Naive thymus-derived CD4-positive, alpha-beta T cell (primary cell): ENCODE measurements around the gene AGMO. TPM values are rescaled to one million over a fixed set of nuclear protein-coding genes. Genes with fewer than 3 reads are reported as not detected.

Experiments
- ATAC-seq: fragments of 150-1000 bp; cut with Tn5 transposase; 2 replicates; pipeline ENCODE4 v1.10.0; 2021; ENCODE audit warnings: mild to moderate bottlenecking, moderate library complexity
- CTCF ChIA-PET: fragments of 350-600 bp; sonication (Branson Sonifier 250); formaldehyde crosslinking; loops from one replicate; lab custom pipeline; 2021; ENCODE audit warnings: antibody characterized with exemption; lab: Charles Lee
- POLR2A ChIA-PET: fragments of 350-600 bp; sonication (Branson Sonifier 250); formaldehyde crosslinking; loops from one replicate; lab custom pipeline; 2021; ENCODE audit warnings: antibody characterized with exemption, inconsistent platforms; lab: Charles Lee
- DNase-seq, 9 donors: peaks; one replicate each; pipeline versions ENCODE4 v3.0.0 to v3.0.0-alpha.2; 2020 to 2022; ENCODE audit warnings: mixed read lengths in 1 of 9
- H3K27ac ChIP-seq: one replicate; pipeline ENCODE4 v1.7.0; 2013; ENCODE audit warnings: mild to moderate bottlenecking, low read depth, low read length, moderate library complexity
- H3K27me3 ChIP-seq, 2 donors: one replicate each; pipeline ENCODE4 v1.7.0; 2013; ENCODE audit warnings: low read length in 2 of 2, mild to moderate bottlenecking in 2 of 2, moderate library complexity in 2 of 2; ENCODE audit not compliant: control insufficient read depth in 2 of 2, insufficient read depth in 2 of 2
- H3K36me3 ChIP-seq, 3 experiments: 1 replicate in 2 of 3; 2 replicates in 1 of 3; pipeline ENCODE4 v1.7.0; 2013; ENCODE audit warnings: low read length in 3 of 3, mild to moderate bottlenecking in 3 of 3, moderate library complexity in 1 of 3; ENCODE audit not compliant: insufficient read depth in 3 of 3, control insufficient read depth in 2 of 3
- H3K4me1 ChIP-seq, 2 donors: one replicate each; pipeline ENCODE4 v1.7.0; 2013; ENCODE audit warnings: low read length in 2 of 2, mild to moderate bottlenecking in 2 of 2, moderate library complexity in 1 of 2; ENCODE audit not compliant: control insufficient read depth in 2 of 2, insufficient read depth in 2 of 2
- H3K4me3 ChIP-seq: 2 replicates; pipeline ENCODE4 v1.7.0; 2013; ENCODE audit warnings: mild to moderate bottlenecking, low read length
- H3K9me3 ChIP-seq, 3 experiments: 1 replicate in 2 of 3; 2 replicates in 1 of 3; pipeline ENCODE4 v1.7.0; 2013; ENCODE audit warnings: low read length in 3 of 3; ENCODE audit not compliant: control insufficient read depth in 2 of 3
- H3K27ac Mint-ChIP-seq, 9 donors: one replicate each; pipeline ENCODE4 v1.8.0; 2020 to 2022; ENCODE audit warnings: mixed read lengths in 9 of 9, mild to moderate bottlenecking in 8 of 9, moderate library complexity in 5 of 9, inconsistent platforms in 2 of 9
- H3K27me3 Mint-ChIP-seq, 5 donors: one replicate each; pipeline ENCODE4 v1.8.0; 2021 to 2022; ENCODE audit warnings: mixed read lengths in 5 of 5, mild to moderate bottlenecking in 1 of 5
- H3K36me3 Mint-ChIP-seq, 5 donors: one replicate each; pipeline ENCODE4 v1.8.0; 2020 to 2022; ENCODE audit warnings: mixed read lengths in 5 of 5, mild to moderate bottlenecking in 3 of 5, inconsistent platforms in 1 of 5
- H3K4me1 Mint-ChIP-seq, 7 donors: one replicate each; pipeline ENCODE4 v1.8.0; 2020 to 2022; ENCODE audit warnings: mixed read lengths in 7 of 7, mild to moderate bottlenecking in 3 of 7, inconsistent platforms in 1 of 7
- H3K4me3 Mint-ChIP-seq, 10 donors: one replicate each; pipeline ENCODE4 v1.8.0; 2020 to 2022; ENCODE audit warnings: mild to moderate bottlenecking in 10 of 10, mixed read lengths in 10 of 10, moderate library complexity in 6 of 10, inconsistent platforms in 2 of 10
- H3K9me3 Mint-ChIP-seq, 11 donors: one replicate each; pipeline ENCODE4 v1.8.0; 2020 to 2022; ENCODE audit warnings: mixed read lengths in 11 of 11, mild to moderate bottlenecking in 4 of 11, inconsistent platforms in 1 of 11, moderate library complexity in 1 of 11
- intact Hi-C, 2 donors: fragments of 100-400 bp; cut with micrococcal nuclease; formaldehyde crosslinking; loops; one replicate each; pipeline ENCODE4 v1.15.1; 2023
- polyA plus RNA-seq, 2 donors: library from polyadenylated mRNA; unstranded; fragments of 300-500 nt; fragmentation: Illumina TruSeq; gene quantifications; one replicate each; pipeline ENCODE4 v1.2.3, GENCODE V29; 2021
- total RNA-seq, 6 experiments: library from RNA in 5 of 6; stranded (reverse) in 5 of 6; gene quantifications; 1 replicate in 5 of 6; 2 replicates in 1 of 6; pipeline ENCODE4 v1.2.3 and lab custom pipeline; 2021 to 2026

Gene AGMO
- total and polyA plus RNA-seq, 7 experiments from 2014 or later = not detected

DNA sequence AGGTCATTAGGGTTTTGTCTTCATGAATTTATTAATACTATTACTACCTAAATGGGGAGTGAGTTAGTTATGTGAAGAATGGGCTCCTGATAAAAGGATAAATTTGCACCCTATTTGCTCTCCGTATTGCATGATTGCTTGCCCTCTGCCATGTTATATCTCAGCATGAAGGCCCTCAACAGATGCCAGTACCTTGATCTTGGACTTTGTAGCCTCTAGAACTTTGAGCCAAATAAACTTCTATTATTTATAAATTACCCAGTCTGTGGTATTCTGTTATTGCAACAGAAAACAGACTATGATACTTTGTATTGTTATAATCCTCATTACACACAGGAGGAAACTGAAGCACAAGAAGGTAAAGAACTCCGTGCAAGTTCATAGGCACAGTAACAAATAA is 150.8 kb downstream of the AGMO start:
- Mint-ChIP-seq H3K4me3 (no peak overlapping the region), H3K36me3 (no peaks in the 10 kb centered on the region), H3K27ac (no peak overlapping the region), H3K4me1 (no peaks in the 10 kb centered on the region), H3K27me3 (no peaks in the 10 kb centered on the region), H3K9me3 (peaks cover 0 to 12% (median 4%) of the 10 kb centered on the region in 11 donors)
- Histone ChIP-seq H3K27me3 (no peaks in the 10 kb centered on the region), H3K27ac (no peak overlapping the region), H3K4me1 (no peaks in the 10 kb centered on the region), H3K36me3 (no peaks in the 10 kb centered on the region), H3K9me3 (no peaks in the 10 kb centered on the region), H3K4me3 (no peak overlapping the region)
- ATAC-seq = no peak
- DNase-seq = no peak
- ChIA-PET POLR2A (no interaction called here), CTCF (no interaction called here)
- intact Hi-C loops = no loop called here

DNA sequence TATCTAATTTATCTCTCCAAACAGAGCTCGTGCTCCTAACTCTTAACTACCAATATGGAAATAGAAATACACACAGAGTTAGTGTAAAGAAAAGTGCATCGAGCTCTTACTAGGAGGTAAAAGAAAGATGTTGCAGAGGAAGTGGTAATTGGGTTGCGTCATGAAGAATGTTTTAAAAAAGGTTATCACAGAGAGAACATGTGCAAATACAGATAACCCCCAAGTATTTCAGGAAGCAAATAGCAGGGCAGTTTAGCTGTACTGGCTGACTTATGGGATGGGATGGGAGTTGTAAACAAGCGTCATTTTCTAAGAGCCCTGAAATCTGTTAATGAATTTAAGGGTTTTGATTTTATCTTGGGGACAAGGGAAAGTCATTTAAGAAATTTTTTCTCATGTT is 153.9 kb downstream of the AGMO start:
- H3K27me3 Mint-ChIP-seq = no peaks in the 10 kb centered on the region
- H3K36me3 Mint-ChIP-seq = no peaks in the 10 kb centered on the region
- Histone ChIP-seq H3K27ac (no peak overlapping the region), H3K4me3 (no peak overlapping the region), H3K9me3 (no peaks in the 10 kb centered on the region), H3K36me3 (no peaks in the 10 kb centered on the region), H3K27me3 (no peaks in the 10 kb centered on the region), H3K4me1 (no peaks in the 10 kb centered on the region)
- POLR2A ChIA-PET = no interaction called here
- intact Hi-C loops = no loop called here
- H3K9me3 Mint-ChIP-seq = peaks cover 0 to 17% (median 0%) of the 10 kb centered on the region in 11 donors
- no peaks in the 10 kb centered on the region for H3K4me1 Mint-ChIP-seq
- no peak overlapping the region for H3K27ac Mint-ChIP-seq
- peak; percentile 50 for ATAC-seq
- DNase-seq = no peak
- CTCF ChIA-PET = no interaction called here
- no peak overlapping the region for H3K4me3 Mint-ChIP-seq

DNA sequence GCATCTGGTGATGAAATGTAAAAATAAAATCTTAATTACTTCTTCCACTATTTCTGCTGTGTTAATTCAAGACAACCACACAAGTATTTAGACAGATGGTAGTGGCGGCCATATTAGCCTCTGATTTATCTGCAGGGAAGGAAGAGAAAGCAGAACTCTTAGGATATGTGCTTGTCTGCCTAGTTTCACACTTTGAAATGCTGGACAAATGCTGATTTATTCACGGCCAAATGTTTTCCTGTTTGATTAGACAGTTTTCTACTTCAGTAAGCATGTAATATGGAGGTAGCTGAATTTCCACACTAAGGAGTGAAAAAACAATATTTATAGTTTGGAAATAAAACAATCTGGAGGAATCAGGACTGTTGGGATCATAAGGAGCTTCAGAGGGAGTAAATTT is 158.1 kb downstream of the AGMO start:
- Histone ChIP-seq H3K4me1 (no peaks in the 10 kb centered on the region), H3K4me3 (no peak overlapping the region), H3K9me3 (no peaks in the 10 kb centered on the region), H3K36me3 (no peaks in the 10 kb centered on the region), H3K27me3 (no peaks in the 10 kb centered on the region), H3K27ac (no peak overlapping the region)
- Mint-ChIP-seq H3K36me3 (no peaks in the 10 kb centered on the region), H3K9me3 (peaks cover 0 to 28% (median 2%) of the 10 kb centered on the region in 11 donors), H3K27ac (no peak overlapping the region), H3K4me1 (no peaks in the 10 kb centered on the region), H3K4me3 (no peak overlapping the region), H3K27me3 (no peaks in the 10 kb centered on the region)
- DNase-seq (no peak), ATAC-seq (no peak)
- intact Hi-C loops = no loop called here
- ChIA-PET CTCF (no interaction called here), POLR2A (no interaction called here)

DNA sequence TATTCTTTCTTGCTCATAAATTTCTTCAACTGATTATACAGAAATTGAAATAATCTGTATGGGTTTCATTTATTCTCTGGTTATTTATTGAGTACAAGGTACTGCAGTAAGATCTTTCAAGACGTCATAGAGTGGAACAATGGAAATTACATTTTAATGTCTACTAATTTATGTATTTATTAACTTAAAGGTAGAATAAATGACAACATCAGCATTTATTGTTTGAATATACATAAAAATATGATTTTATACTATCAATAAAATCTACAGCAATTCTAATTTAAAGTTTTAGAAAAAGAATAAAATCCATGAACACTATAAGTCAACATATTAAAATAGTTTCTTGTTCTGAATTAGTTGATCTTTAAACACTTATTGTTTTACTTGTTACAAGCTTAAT is 158.5 kb downstream of the AGMO start:
- CTCF ChIA-PET = no interaction called here
- H3K36me3 Mint-ChIP-seq = no peaks in the 10 kb centered on the region
- ATAC-seq = no peak

DNA sequence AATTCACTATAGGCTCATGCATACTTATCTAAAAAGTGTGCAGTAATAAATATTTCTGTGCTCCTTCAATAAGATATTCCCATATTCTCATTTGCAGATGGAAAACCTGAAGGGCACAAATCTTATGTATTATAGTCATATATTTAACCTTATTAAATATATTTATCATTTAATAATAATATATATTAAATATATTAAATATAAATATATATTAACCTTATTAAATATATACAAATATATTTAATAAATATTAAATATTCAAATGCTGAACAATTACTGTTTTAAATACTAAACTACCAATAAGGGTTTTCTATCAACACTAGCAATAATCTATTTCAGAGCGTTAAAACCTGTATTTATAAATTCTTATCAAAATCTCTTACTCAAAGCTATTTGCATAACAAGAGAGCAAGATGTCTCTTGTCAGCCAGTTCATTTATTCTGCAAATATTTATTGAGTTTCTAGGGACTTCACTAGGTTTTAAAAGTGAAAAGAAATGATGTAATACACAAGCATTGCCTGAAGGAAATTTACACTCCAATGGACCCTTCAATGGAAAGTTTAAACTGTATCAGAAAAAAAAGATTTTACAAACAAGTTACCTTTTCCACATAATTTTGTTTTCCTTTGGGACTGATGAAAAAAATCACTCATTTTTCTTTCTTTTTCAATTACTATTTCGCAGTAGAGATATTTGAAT is 159.2 kb downstream of the AGMO start:
- H3K36me3 ChIP-seq = no peaks in the 10 kb centered on the region
- no peaks in the 10 kb centered on the region for H3K4me1 Mint-ChIP-seq
- no peaks in the 10 kb centered on the region for H3K4me1 ChIP-seq
- peaks cover 0 to 24% (median 3%) of the 10 kb centered on the region in 11 donors for H3K9me3 Mint-ChIP-seq
- no peak for ATAC-seq
- H3K27ac Mint-ChIP-seq = no peak overlapping the region
- H3K27me3 ChIP-seq = no peaks in the 10 kb centered on the region
- intact Hi-C loops = no loop called here
- no peaks in the 10 kb centered on the region for H3K9me3 ChIP-seq
- no peak overlapping the region for H3K4me3 Mint-ChIP-seq
- H3K36me3 Mint-ChIP-seq = no peaks in the 10 kb centered on the region
- no peaks in the 10 kb centered on the region for H3K27me3 Mint-ChIP-seq
- CTCF ChIA-PET = no interaction called here
- POLR2A ChIA-PET = no interaction called here
- H3K4me3 ChIP-seq = no peak overlapping the region
- no peak for DNase-seq
- H3K27ac ChIP-seq = no peak overlapping the region

More for the DNA sequence above, 158.5 kb downstream of the AGMO start:
- intact Hi-C loops = no loop called here
- Histone ChIP-seq H3K4me1 (no peaks in the 10 kb centered on the region), H3K9me3 (no peaks in the 10 kb centered on the region), H3K4me3 (no peak overlapping the region), H3K27me3 (no peaks in the 10 kb centered on the region), H3K27ac (no peak overlapping the region), H3K36me3 (no peaks in the 10 kb centered on the region)
- peaks cover 0 to 24% (median 2%) of the 10 kb centered on the region in 11 donors for H3K9me3 Mint-ChIP-seq
- no peak for DNase-seq
- POLR2A ChIA-PET = no interaction called here
- no peak overlapping the region for H3K4me3 Mint-ChIP-seq
- no peak overlapping the region for H3K27ac Mint-ChIP-seq
- H3K4me1 Mint-ChIP-seq = no peaks in the 10 kb centered on the region
- no peaks in the 10 kb centered on the region for H3K27me3 Mint-ChIP-seq

DNA sequence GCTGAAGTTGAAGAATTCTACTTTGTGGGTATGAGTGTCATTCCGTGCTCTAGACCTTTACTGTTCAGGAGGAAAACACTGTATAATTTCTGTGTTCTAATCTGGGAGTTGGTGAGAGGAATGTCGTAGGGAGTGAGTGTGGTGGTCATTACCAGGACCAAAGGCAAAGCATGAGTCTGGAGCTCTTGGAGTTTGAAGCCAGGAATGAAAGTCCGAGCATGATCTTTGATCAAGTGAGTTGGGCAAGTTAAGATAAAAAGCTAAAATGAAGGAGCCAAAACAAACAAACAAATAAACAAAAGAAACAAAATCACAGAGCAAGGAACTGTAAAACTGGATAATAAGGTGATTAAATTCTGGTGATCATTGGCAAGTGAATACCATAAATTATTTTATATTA is 161.4 kb downstream of the AGMO start:
- H3K9me3 ChIP-seq = no peaks in the 10 kb centered on the region
- DNase-seq (no peak), ATAC-seq (no peak)
- H3K27ac ChIP-seq = no peak overlapping the region
- no peaks in the 10 kb centered on the region for H3K27me3 ChIP-seq
- H3K27me3 Mint-ChIP-seq = no peaks in the 10 kb centered on the region
- ChIA-PET POLR2A (no interaction called here), CTCF (no interaction called here)
- H3K36me3 Mint-ChIP-seq = no peaks in the 10 kb centered on the region
- H3K4me3 ChIP-seq = no peak overlapping the region
- H3K27ac Mint-ChIP-seq = no peak overlapping the region
- no peaks in the 10 kb centered on the region for H3K36me3 ChIP-seq
- H3K4me3 Mint-ChIP-seq = no peak overlapping the region
- no peaks in the 10 kb centered on the region for H3K4me1 Mint-ChIP-seq
- intact Hi-C loops = no loop called here
- no peaks in the 10 kb centered on the region for H3K4me1 ChIP-seq
- H3K9me3 Mint-ChIP-seq = peaks cover 0 to 24% (median 11%) of the 10 kb centered on the region in 11 donors

DNA sequence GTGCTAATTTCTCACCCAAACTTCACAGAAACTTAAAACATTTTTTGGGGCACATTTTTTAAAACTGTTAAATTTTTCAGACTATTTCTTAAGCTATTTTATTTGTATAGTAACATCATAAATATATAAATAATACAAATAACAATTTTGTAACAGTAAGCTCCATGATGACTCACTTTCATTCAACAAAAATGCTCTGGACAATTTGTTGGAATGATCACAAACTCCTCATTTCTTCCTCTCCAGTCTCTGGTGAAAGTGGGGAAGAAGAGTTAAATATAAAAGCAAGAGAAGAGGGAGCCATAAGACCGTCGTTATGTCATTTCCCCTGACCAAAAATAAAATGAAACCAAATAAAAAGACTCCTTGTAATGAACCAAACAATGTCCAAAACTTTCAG is 162.4 kb downstream of the AGMO start:
- H3K9me3 Mint-ChIP-seq = peaks cover 0 to 28% (median 12%) of the 10 kb centered on the region in 11 donors
- ATAC-seq = no peak
- CTCF ChIA-PET = no interaction called here
- H3K4me3 ChIP-seq = no peak overlapping the region
- no peaks in the 10 kb centered on the region for H3K9me3 ChIP-seq
- H3K27ac ChIP-seq = no peak overlapping the region
- intact Hi-C loops = no loop called here
- H3K36me3 ChIP-seq = no peaks in the 10 kb centered on the region
- POLR2A ChIA-PET = no interaction called here
- H3K4me1 ChIP-seq = no peaks in the 10 kb centered on the region
- H3K36me3 Mint-ChIP-seq = no peaks in the 10 kb centered on the region
- no peaks in the 10 kb centered on the region for H3K27me3 Mint-ChIP-seq
- no peak overlapping the region for H3K27ac Mint-ChIP-seq
- H3K27me3 ChIP-seq = no peaks in the 10 kb centered on the region
- no peak overlapping the region for H3K4me3 Mint-ChIP-seq
- H3K4me1 Mint-ChIP-seq = no peaks in the 10 kb centered on the region
- no peak for DNase-seq
